Measurements from ENCODE around the gene ANKRD45.
"Not testable (repeated sequence)": the region's sequence is repeated elsewhere in the genome, so short reads cannot be mapped to it uniquely, and the experiment has no call there.

Gene ANKRD45

GRCh38 chr1:173669491-173669941, at the start of gene ANKRD45:
ANKRD45 (minus strand) TSS chr1:173669851; CDS start chr1:173659418, 10,433 bp downstream.
- peak; percentile 30 for DNase-seq

GRCh38 chr1:173717238-173717637, 47.6 kb upstream of the ANKRD45 start:
- no peak for DNase-seq

GRCh38 chr1:173715538-173715844, 45.8 kb upstream of the ANKRD45 start:
- no peak for DNase-seq

- peak; percentile 79 for DNase-seq
Measured at GRCh38 chr1:173714759-173715537, 45.3 kb upstream of the ANKRD45 start, which contains the start of gene KLHL20. KLHL20 (plus strand) TSS chr1:173714981; CDS start chr1:173716044, 1,063 bp downstream.

GRCh38 chr1:173714441-173714758, 44.7 kb upstream of the ANKRD45 start:
- DNase-seq: no peak

- no peak for DNase-seq
Measured at GRCh38 chr1:173708787-173709186, 39.1 kb upstream of the ANKRD45 start.

GRCh38 chr1:173705117-173705516, 35.5 kb upstream of the ANKRD45 start:
- no peak for DNase-seq

GRCh38 chr1:173702736-173703135, 33.1 kb upstream of the ANKRD45 start:
- DNase-seq: no peak

- DNase-seq: not testable (repeated sequence)
Measured at GRCh38 chr1:173701299-173701698, 31.6 kb upstream of the ANKRD45 start.

GRCh38 chr1:173693238-173693637, 23.6 kb upstream of the ANKRD45 start:
- no peak for DNase-seq

- no peak for DNase-seq
Measured at GRCh38 chr1:173688300-173688699, 18.6 kb upstream of the ANKRD45 start.

GRCh38 chr1:173685121-173685520, 15.5 kb upstream of the ANKRD45 start:
- not testable (repeated sequence) for DNase-seq

- DNase-seq: not testable (repeated sequence)
Measured at GRCh38 chr1:173683838-173684237, 14.2 kb upstream of the ANKRD45 start.

GRCh38 chr1:173682184-173682583, 12.5 kb upstream of the ANKRD45 start:
- DNase-seq: no peak

GRCh38 chr1:173680152-173680551, 10.5 kb upstream of the ANKRD45 start:
- not testable (repeated sequence) for DNase-seq

GRCh38 chr1:173674496-173674895, 4.8 kb upstream of the ANKRD45 start:
- not testable (repeated sequence) for DNase-seq

- no peak for DNase-seq
Measured at GRCh38 chr1:173666646-173667045, 3.0 kb downstream of the ANKRD45 start.

GRCh38 chr1:173663159-173663558, 6.5 kb downstream of the ANKRD45 start:
- DNase-seq: no peak

GRCh38 chr1:173661763-173662162, 7.9 kb downstream of the ANKRD45 start:
- DNase-seq: no peak

- DNase-seq: no peak
Measured at GRCh38 chr1:173661271-173661670, 8.4 kb downstream of the ANKRD45 start.

- DNase-seq: no peak
Measured at GRCh38 chr1:173660306-173660705, 9.3 kb downstream of the ANKRD45 start.

GRCh38 chr1:173648880-173649605, 20.6 kb downstream of the ANKRD45 start:
- no peak for DNase-seq

- no peak for DNase-seq
Measured at GRCh38 chr1:173646656-173647055, 23.0 kb downstream of the ANKRD45 start.

- DNase-seq: not testable (repeated sequence)
Measured at GRCh38 chr1:173642450-173643139, 27.1 kb downstream of the ANKRD45 start.
